Gastroesophageal sphincter (tissue), 4 donors: Measurements from ENCODE around the gene TRMT112. TPM values are rescaled to one million over a fixed set of nuclear protein-coding genes. Genes with fewer than 3 reads are reported as not detected.
"Not testable (repeated sequence)": the region's sequence is repeated elsewhere in the genome, so short reads cannot be mapped to it uniquely, and the experiment has no call there.

Source experiments
- ATAC-seq: fragments of 150-250 bp; one replicate; pipeline ENCODE4 v1.9.1; 2016; ENCODE audit warnings: mild to moderate bottlenecking, moderate library complexity
- H3K27ac ChIP-seq, 4 donors: fragments of 200-600 bp; sonication (generic) in 3 of 4; 1 replicate in 3 of 4; 2 replicates in 1 of 4; pipeline ENCODE4 v1.5.1; 2016 to 2019
- H3K27me3 ChIP-seq: fragments of 200-600 bp; sonication (generic); one replicate; pipeline ENCODE4 v1.5.1; 2019
- H3K36me3 ChIP-seq, 2 donors: fragments of 200-600 bp; sonication (generic); one replicate each; pipeline ENCODE4 v1.5.1; 2019; ENCODE audit warnings: control low read depth in 1 of 2
- H3K4me1 ChIP-seq, 3 donors: fragments of 200-600 bp; sonication (generic); 1 replicate in 2 of 3; 2 replicates in 1 of 3; pipeline ENCODE4 v1.5.1; 2016 to 2019; ENCODE audit warnings: control low read depth in 2 of 3
- H3K4me3 ChIP-seq, 2 donors: fragments of 200-600 bp; sonication (generic); one replicate each; pipeline ENCODE4 v1.5.1; 2019; ENCODE audit warnings: mild to moderate bottlenecking in 1 of 2, moderate library complexity in 1 of 2
- H3K9me3 ChIP-seq, 3 donors: fragments of 200-600 bp; sonication (generic); one replicate each; pipeline ENCODE4 v1.5.1; 2017 to 2019; ENCODE audit warnings: control low read depth in 2 of 3
- CTCF ChIP-seq, 4 experiments: fragments of 200-600 bp in 2 of 4; fragments of 450-650 bp in 2 of 4; sonication (generic) in 1 of 4; IDR thresholded peaks; one replicate each; pipeline ENCODE4 v1.5.1; 2017 to 2019; ENCODE audit warnings: antibody characterized with exemption in 4 of 4, mild to moderate bottlenecking in 2 of 4, moderate library complexity in 2 of 4
- EP300 ChIP-seq: sonication (generic); formaldehyde crosslinking; IDR thresholded peaks from one replicate; pipeline ENCODE4 v1.6.1; 2017; ENCODE audit warnings: antibody characterized with exemption, mild to moderate bottlenecking
- POLR2A ChIP-seq, 2 donors: fragments of 450-650 bp; IDR thresholded peaks; one replicate each; pipeline ENCODE4 v1.6.1; 2017; ENCODE audit warnings: antibody characterized with exemption in 2 of 2, mild to moderate bottlenecking in 2 of 2, moderate library complexity in 1 of 2
- POLR2AphosphoS5 ChIP-seq: sonication (generic); formaldehyde crosslinking; IDR thresholded peaks from one replicate; pipeline ENCODE4 v1.6.1; 2017; ENCODE audit warnings: antibody characterized with exemption
- WGBS, 2 donors: methylation state at CpG; one replicate each; pipeline ENCODE4 v1.1.5; 2018; ENCODE audit warnings: low coverage in 1 of 2; 5-methylcytosine and 5-hydroxymethylcytosine counted together
- total RNA-seq, 4 donors: library from RNA; depleted of rRNA; stranded (reverse); fragments of >200 nt; gene quantifications; one replicate each; pipeline ENCODE4 v1.1.0, GENCODE V29; 2016

TRMT112 gene
- total RNA-seq, 4 donors from 2014 or later: 180 to 267 (median 218) TPM

DNA sequence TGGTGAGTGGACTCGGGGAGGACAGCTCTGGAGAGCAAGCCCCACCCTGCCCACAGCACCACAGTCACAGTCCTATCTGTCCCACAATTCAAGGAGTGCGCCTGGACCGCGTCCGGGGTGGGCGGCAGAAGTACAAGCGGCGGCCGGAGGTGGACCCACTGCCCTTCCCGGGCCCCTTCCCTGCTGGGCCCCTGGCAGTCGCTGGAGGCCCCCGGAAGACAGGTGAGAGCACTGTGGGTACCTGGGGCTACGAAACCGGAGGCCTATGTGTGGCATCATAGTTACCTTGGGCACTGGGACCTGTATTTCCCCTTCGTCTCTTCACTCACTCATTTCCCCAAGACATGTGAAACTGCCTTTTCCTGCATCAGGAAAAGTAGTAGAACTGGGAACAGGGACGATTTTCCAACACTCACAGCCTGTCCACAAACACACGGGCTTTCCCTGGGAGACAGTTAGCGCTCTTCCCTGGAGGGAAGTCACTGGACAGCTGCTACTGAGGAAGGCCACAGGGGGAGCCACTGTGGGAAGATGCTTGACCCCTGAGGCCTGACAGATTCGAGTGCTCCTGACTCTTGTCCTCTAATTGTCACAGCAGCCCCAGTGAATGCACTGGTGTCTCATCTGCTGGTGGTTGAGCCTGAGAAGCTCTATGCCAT is 3.1 kb downstream of the TRMT112 start:
- Histone ChIP-seq H3K27ac (peak overlapping the region in 3 of 4 donors; percentile 66 to 73 (median 71)), H3K4me1 (peaks cover 0 to 53% (median 13%) of the 10 kb centered on the region in 3 donors), H3K9me3 (no peaks in the 10 kb centered on the region), H3K4me3 (peak overlapping the region in 1 of 2 donors; percentile 16), H3K27me3 (no peaks in the 10 kb centered on the region), H3K36me3 (peaks cover 0 to 31% of the 10 kb centered on the region in 2 donors)
- 70% methylated on average over 2 of the region's 19 CpGs; no CpG with 5 or more reads in 1 of the 2 donors for WGBS, 2 donors
- no peak for ATAC-seq
- TF ChIP-seq CTCF (IDR thresholded peaks at IDR 0.05): peak in 1 of 4 experiments; percentile 7
- no peak for TF ChIP-seq POLR2A (IDR thresholded peaks at IDR 0.05)

DNA sequence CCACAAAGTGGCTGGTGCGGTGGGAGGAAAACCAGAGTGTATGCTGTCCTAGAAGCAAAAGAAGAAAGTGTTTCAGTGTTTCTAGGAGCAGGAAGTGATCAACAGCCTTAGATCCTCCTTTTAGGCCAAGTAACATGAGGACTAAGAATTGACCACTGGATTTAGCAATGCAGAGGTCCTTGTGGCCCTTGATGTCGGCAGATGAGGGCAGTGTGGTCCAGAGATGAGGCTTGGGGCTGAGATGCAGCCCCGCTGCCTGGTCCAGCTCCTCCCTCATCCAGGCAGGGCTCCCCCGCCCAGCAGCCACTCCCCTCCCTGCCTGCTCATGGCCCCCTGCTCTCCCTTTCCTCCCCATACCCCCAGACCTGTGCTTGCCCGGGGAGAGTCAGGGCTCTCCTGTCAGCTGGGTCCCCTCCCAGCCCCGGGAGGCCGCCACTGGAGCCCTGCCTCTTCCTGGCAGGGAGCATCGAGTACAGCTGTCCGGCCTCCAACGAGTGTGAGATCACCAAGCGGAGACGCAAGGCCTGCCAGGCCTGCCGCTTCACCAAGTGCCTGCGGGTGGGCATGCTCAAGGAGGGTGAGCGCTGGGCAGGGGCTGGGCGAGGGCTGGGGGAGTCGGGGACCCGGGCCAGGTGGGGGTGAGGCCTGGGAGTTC is 3.7 kb downstream of the TRMT112 start:
- TF ChIP-seq EP300 (no peak), POLR2A (IDR thresholded peaks at IDR 0.05) (no peak), CTCF (IDR thresholded peaks at IDR 0.05) (no peak), POLR2AphosphoS5 (no peak)
- Histone ChIP-seq H3K27ac (peak overlapping the region in 3 of 4 donors; percentile 66 to 73 (median 71)), H3K4me1 (peaks cover 0 to 47% (median 7%) of the 10 kb centered on the region in 3 donors), H3K9me3 (no peaks in the 10 kb centered on the region), H3K27me3 (no peaks in the 10 kb centered on the region), H3K36me3 (peaks cover 0 to 31% of the 10 kb centered on the region in 2 donors), H3K4me3 (peak overlapping the region in 1 of 2 donors; percentile 16)
- WGBS, 2 donors: 67% methylated on average over 2 of the region's 18 CpGs; no CpG with 5 or more reads in 1 of the 2 donors
- peak; percentile 24 for ATAC-seq

DNA sequence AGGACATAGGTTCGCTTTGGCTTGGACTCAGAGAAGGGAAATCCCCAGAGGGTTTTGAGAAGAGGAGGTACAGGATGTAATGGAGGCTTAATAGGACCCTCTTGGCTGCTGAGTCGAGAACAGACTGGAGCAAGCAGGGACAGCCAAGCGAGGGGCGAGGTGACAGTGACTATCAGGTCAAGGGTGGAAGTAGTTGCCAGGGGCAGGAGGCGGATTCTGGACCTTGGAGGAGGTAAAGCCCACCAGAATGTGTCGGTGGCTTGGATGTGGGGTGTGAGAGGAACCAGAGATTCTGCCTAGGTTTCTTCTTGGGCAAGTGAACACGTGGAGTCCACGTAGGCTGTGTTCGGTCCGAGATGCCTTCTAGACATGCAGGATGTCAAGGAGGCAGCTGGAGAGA is 4.4 kb downstream of the TRMT112 start:
- WGBS, 2 donors: 83 to 91% methylated on average over 1 to 10 of the region's 10 CpGs
- no peaks in the 10 kb centered on the region for H3K9me3 ChIP-seq
- peak overlapping the region in 3 of 4 donors; percentile 66 to 73 (median 71) for H3K27ac ChIP-seq
- peaks cover 0 to 34% of the 10 kb centered on the region in 2 donors for H3K36me3 ChIP-seq
- ATAC-seq: no peak
- H3K4me3 ChIP-seq: no peak overlapping the region
- TF ChIP-seq EP300 (no peak), POLR2AphosphoS5 (no peak), CTCF (IDR thresholded peaks at IDR 0.05) (no peak), POLR2A (IDR thresholded peaks at IDR 0.05) (no peak)
- peaks cover 0 to 47% (median 7%) of the 10 kb centered on the region in 3 donors for H3K4me1 ChIP-seq
- no peaks in the 10 kb centered on the region for H3K27me3 ChIP-seq

DNA sequence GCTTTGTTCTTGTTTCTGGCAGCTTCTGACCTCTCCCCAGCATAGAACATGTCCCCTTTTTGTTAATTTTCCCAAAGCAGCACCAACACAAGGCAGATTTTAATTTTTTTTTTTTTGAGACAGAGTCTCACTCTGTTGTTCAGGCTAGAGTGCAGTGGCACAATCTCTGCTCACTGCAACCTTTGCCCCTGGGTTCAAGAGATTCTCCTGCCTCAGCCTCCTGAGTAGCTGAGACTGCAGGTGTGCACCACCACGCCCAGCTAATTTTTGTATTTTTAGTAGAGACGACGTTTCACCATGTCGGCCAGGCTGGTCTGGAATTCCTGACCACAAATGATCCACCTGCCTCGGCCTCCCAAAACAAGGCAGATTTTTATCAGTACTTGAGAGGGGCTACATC is 9.6 kb downstream of the TRMT112 start:
- H3K9me3 ChIP-seq, H3K27me3 ChIP-seq, H3K4me3 ChIP-seq, ATAC-seq, H3K36me3 ChIP-seq: not testable (repeated sequence)
- peaks cover 0 to 50% (median 16%) of the 10 kb centered on the region in 3 donors for H3K4me1 ChIP-seq
- WGBS, 2 donors: 97% methylated on average over 5 of the region's 5 CpGs; no CpG with 5 or more reads in 1 of the 2 donors
- peak overlapping the region in 1 of 4 donors; percentile 96 for H3K27ac ChIP-seq

- no CpG with 5 or more reads among the region's 15 CpGs for WGBS, 2 donors
- H3K4me1 ChIP-seq: peaks cover 0 to 43% (median 16%) of the 10 kb centered on the region in 3 donors
- peak overlapping the region in 3 of 4 donors; percentile 88 to 96 (median 96) for H3K27ac ChIP-seq
- no peak for ATAC-seq
- peak overlapping the region in 1 of 2 donors; percentile 85 for H3K4me3 ChIP-seq
- peaks cover 0 to 7% of the 10 kb centered on the region in 2 donors for H3K36me3 ChIP-seq
- no peaks in the 10 kb centered on the region for H3K9me3 ChIP-seq
- H3K27me3 ChIP-seq: peaks cover 14% of the 10 kb centered on the region
- TF ChIP-seq CTCF (IDR thresholded peaks at IDR 0.05) (no peak), POLR2AphosphoS5 (peak; percentile 39)
Observed at GRCh38 chr11:64306876-64307622, 10.3 kb downstream of the TRMT112 start.
